Endothelial cell of umbilical vein (primary cell): ENCODE measurements around the gene FALEC. TPM values are rescaled to one million over a fixed set of nuclear protein-coding genes. Genes with fewer than 3 reads are reported as not detected.

Source experiments
- BruUV-seq: library from RNA; stranded (reverse); fragments of 400-500 nt; replicated peaks from 2 replicates; lab custom pipeline; 2021; lab: Mats Ljungman, UMichigan
- CTCF ChIA-PET: fragments of 300-600, 350-600 bp; sonication (Branson Sonifier 250); formaldehyde crosslinking; loops from one replicate; lab custom pipeline; 2021; ENCODE audit warnings: antibody characterized with exemption, inconsistent platforms; lab: Charles Lee
- POLR2A ChIA-PET: fragments of 300-600, 350-600 bp; sonication (Branson Sonifier 250); formaldehyde crosslinking; loops from one replicate; lab custom pipeline; 2021; ENCODE audit warnings: antibody characterized with exemption, inconsistent platforms; lab: Charles Lee
- DNase-seq: peaks from one replicate; pipeline ENCODE4 v3.0.0-alpha.2; 2011; ENCODE audit warnings: low read depth, low spot score
- FAIRE-seq: peaks from 2 replicates; lab custom pipeline; 2011; peaks lifted over from hg19 to GRCh38; lab: Jason Lieb, UNC
- H2AFZ ChIP-seq: 2 replicates; pipeline ENCODE4 v1.6.0; 2012; ENCODE audit warnings: low read depth, low read length, control low read depth, inconsistent platforms
- H3K27ac ChIP-seq: 2 replicates; pipeline ENCODE4 v1.5.1; 2011; ENCODE audit warnings: low read depth, mild to moderate bottlenecking, control low read depth, low read length, moderate library complexity; ENCODE audit not compliant: insufficient read depth
- H3K27me3 ChIP-seq, 2 experiments: 2 replicates each; pipeline versions ENCODE4 v1.6.0 to v1.6.1; 2011; ENCODE audit warnings: low read length in 2 of 2, mixed read lengths in 1 of 2; ENCODE audit not compliant: control insufficient read depth in 2 of 2, insufficient read depth in 2 of 2
- H3K36me3 ChIP-seq, 2 experiments: 2 replicates in 1 of 2; 3 replicates in 1 of 2; pipeline ENCODE4 v1.5.1; 2011; ENCODE audit warnings: low read length in 2 of 2, mild to moderate bottlenecking in 1 of 2, moderate library complexity in 1 of 2; ENCODE audit not compliant: control insufficient read depth in 2 of 2, insufficient read depth in 2 of 2; ENCODE audit errors: extremely low read depth in 1 of 2
- H3K4me1 ChIP-seq: 3 replicates; pipeline ENCODE4 v1.5.1; 2011; ENCODE audit warnings: mild to moderate bottlenecking, low read length; ENCODE audit not compliant: control insufficient read depth, insufficient read depth; ENCODE audit errors: extremely low read depth
- H3K4me2 ChIP-seq: 2 replicates; pipeline ENCODE4 v1.6.1; 2011; ENCODE audit warnings: low read length, control low read depth, mixed read lengths; ENCODE audit not compliant: insufficient read depth
- H3K4me3 ChIP-seq, 3 experiments: fragments of 200-600 bp in 1 of 3; sonication (generic), shearing (Covaris generic) in 1 of 3; replicated peaks in 1 of 3; 2 replicates each; pipeline ENCODE4 v1.5.1; 2011 to 2016; ENCODE audit warnings: control low read depth in 3 of 3, low read length in 3 of 3, mild to moderate bottlenecking in 2 of 3, inconsistent platforms in 1 of 3, low read depth in 1 of 3, moderate library complexity in 1 of 3; ENCODE audit not compliant: insufficient read depth in 1 of 3
- H3K79me2 ChIP-seq: 2 replicates; pipeline ENCODE4 v1.6.0; 2012; ENCODE audit warnings: low read length, inconsistent platforms; ENCODE audit not compliant: control insufficient read depth, insufficient read depth
- H3K9ac ChIP-seq: replicated peaks from 2 replicates; pipeline ENCODE3; 2011; ENCODE audit warnings: low read length, control low read depth; ENCODE audit not compliant: insufficient read depth; ENCODE audit errors: extremely low read depth
- H3K9me1 ChIP-seq: replicated peaks from 3 replicates; pipeline ENCODE4 v1.6.0; 2011; ENCODE audit warnings: mild to moderate bottlenecking, low read length; ENCODE audit not compliant: control insufficient read depth, insufficient read depth; ENCODE audit errors: extremely low read depth
- H3K9me3 ChIP-seq: replicated peaks from 2 replicates; pipeline ENCODE4 v1.5.1; 2012; ENCODE audit warnings: low read length, inconsistent platforms; ENCODE audit not compliant: control insufficient read depth, insufficient read depth
- H4K20me1 ChIP-seq: replicated peaks from 2 replicates; pipeline ENCODE3; 2011; ENCODE audit warnings: mild to moderate bottlenecking, low read length; ENCODE audit not compliant: control insufficient read depth, insufficient read depth; ENCODE audit errors: extremely low read depth
- CTCF ChIP-seq, 2 donors: IDR thresholded peaks; 1 replicate in 1 of 2; 2 replicates in 1 of 2; pipeline ENCODE4 v1.5.1; 2011; ENCODE audit warnings: low read length in 2 of 2, mild to moderate bottlenecking in 2 of 2, moderate library complexity in 2 of 2, control low read depth in 1 of 2, inconsistent platforms in 1 of 2, low read depth in 1 of 2; ENCODE audit not compliant: insufficient read depth in 1 of 2; ENCODE audit errors: extremely low read depth in 1 of 2
- EZH2 ChIP-seq: IDR thresholded peaks from 2 replicates; pipeline ENCODE4 v1.6.1; 2012; ENCODE audit warnings: borderline replicate concordance, low read depth, mild to moderate bottlenecking, moderate library complexity, low read length, inconsistent platforms; ENCODE audit not compliant: severe bottlenecking
- FOS ChIP-seq: IDR thresholded peaks from 2 replicates; pipeline ENCODE4 v1.6.1; 2011; ENCODE audit warnings: mild to moderate bottlenecking, low read length, moderate library complexity, borderline replicate concordance; ENCODE audit not compliant: insufficient read depth
- GATA2 ChIP-seq: IDR thresholded peaks from 2 replicates; pipeline ENCODE4 v1.7.0; 2011; ENCODE audit warnings: low read depth, mild to moderate bottlenecking, moderate library complexity, mixed read lengths, low read length; ENCODE audit not compliant: insufficient read length, insufficient read depth
- JUN ChIP-seq: IDR thresholded peaks from 2 replicates; pipeline ENCODE4 v1.6.1; 2011; ENCODE audit warnings: borderline replicate concordance, low read depth; ENCODE audit not compliant: insufficient read length, insufficient read depth
- MAX ChIP-seq: IDR thresholded peaks from 2 replicates; pipeline ENCODE4 v1.6.1; 2011; ENCODE audit not compliant: insufficient read depth, insufficient read length
- MYC ChIP-seq: IDR thresholded peaks from one replicate; pipeline ENCODE4 v1.6.1; 2011; ENCODE audit warnings: mild to moderate bottlenecking, low read depth, low read length
- POLR2A ChIP-seq: IDR thresholded peaks from 2 replicates; pipeline ENCODE4 v1.6.1; 2012; ENCODE audit warnings: low read depth, mild to moderate bottlenecking, control low read depth, low read length
- POLR2AphosphoS5 ChIP-seq: IDR thresholded peaks from 2 replicates; pipeline ENCODE4 v1.6.1; 2012; ENCODE audit warnings: low read depth, mild to moderate bottlenecking, control low read depth, low read length, moderate library complexity; ENCODE audit not compliant: insufficient read depth
- dilution Hi-C: fragments of 300-500 bp; cut with MboI; formaldehyde crosslinking; loops from one replicate; pipeline ENCODE4 v1.15.0; 2019; ENCODE audit warnings: low sequenced_read_pairs; ENCODE audit not compliant: extremely low pct_ligation_motif_present
- intact Hi-C: fragments of 100-400 bp; cut with micrococcal nuclease; formaldehyde crosslinking; loops from one replicate; pipeline ENCODE4 v1.10.0; 2022
- polyA plus RNA-seq, 4 experiments: library from polyadenylated mRNA; depleted of rRNA in 3 of 4; stranded (reverse) in 3 of 4; unstranded in 1 of 4; fragments of >200 nt; gene quantifications; 2 replicates each; pipeline versions ENCODE4 v1.2.1 to v1.2.3, GENCODE V29; 2011 to 2012; ENCODE audit warnings: missing spikeins in 1 of 4
- total RNA-seq: library from RNA; stranded (reverse); gene quantifications from 2 replicates; pipeline ENCODE4 v1.2.3, GENCODE V29; 2021

Gene FALEC
- total and polyA plus RNA-seq, 2 donors (not counting 3 experiments of a cell fraction or from before 2014, with no cell fraction given): not detected

- no TSS peak for BruUV-seq
Measured at GRCh38 chr1:150557813-150558212, 42.3 kb downstream of the FALEC start.

More at GRCh38 chr1:150557813-150558212, 42.3 kb downstream of the FALEC start:
- TF ChIP-seq MAX (no peak), POLR2AphosphoS5 (no peak), CTCF (IDR thresholded peaks at IDR 0.05; ENCODE audit: extremely low read depth in 1 of 2, insufficient read depth in 1 of 2, low read depth in 1 of 2, low read length in 2 of 2) (no peak), GATA2 (no peak), EZH2 (no peak), MYC (no peak), FOS (no peak), POLR2A (no peak), JUN (no peak)
- Histone ChIP-seq H3K36me3 (peaks cover 0 to 4% of the 10 kb centered on the region in 2 experiments), H2AFZ (no peak overlapping the region), H4K20me1 (no peaks in the 10 kb centered on the region), H3K9ac (no peak overlapping the region), H3K27ac (no peak overlapping the region), H3K27me3 (no peaks in the 10 kb centered on the region), H3K4me1 (peaks cover 43% of the 10 kb centered on the region), H3K9me1 (no peaks in the 10 kb centered on the region), H3K9me3 (no peaks in the 10 kb centered on the region), H3K4me3 (no peak overlapping the region), H3K79me2 (peaks cover 4% of the 10 kb centered on the region), H3K4me2 (no peak overlapping the region)
- DNase-seq (no peak), FAIRE-seq (no peak)
- ChIA-PET POLR2A (interaction anchor here (1.4 kb wide), 1 partner anchor 10 kb away, joined by 6 read pairs; no protein-coding TSS in a partner anchor), CTCF (interaction anchor here (4.3 to 13.9 kb wide), 3 partner anchors 11 to 255 kb away, joined by 50 to 288 read pairs (median 55); partner anchors contain the start of gene ADAMTSL4)
- intact Hi-C loops: loop anchor here (2.0 kb wide), 1 partner anchor 71 kb away; the partner anchor contains the start of gene TARS2
- dilution Hi-C loops: no loop called here
